Neural cell (in vitro differentiated cells): ENCODE data around the gene ZNF555.

ENCODE experiments used
- CTCF ChIP-seq: fragments of 450-650 bp; IDR thresholded peaks from 2 replicates; pipeline ENCODE4 v1.5.1; 2014; ENCODE audit warnings: antibody characterized with exemption, mild to moderate bottlenecking, moderate library complexity; ENCODE audit not compliant: poor library complexity, severe bottlenecking
- EZH2 ChIP-seq: fragments of 200-600, 300-800 bp; shearing (Covaris generic), sonication (generic); IDR thresholded peaks from 2 replicates; pipeline ENCODE4 v1.6.1; 2014; ENCODE audit warnings: antibody characterized with exemption, low read length, borderline replicate concordance, mild to moderate bottlenecking; ENCODE audit not compliant: insufficient read depth, poor library complexity, severe bottlenecking
- POLR2AphosphoS5 ChIP-seq: IDR thresholded peaks from 2 replicates; pipeline ENCODE4 v1.6.1; 2012
- RAD21 ChIP-seq: fragments of 450-650 bp; conservative IDR thresholded peaks from 2 replicates; pipeline ENCODE4 v1.6.1; 2014; ENCODE audit warnings: antibody characterized with exemption, mild to moderate bottlenecking, moderate library complexity
- TF ChIP-seq, protein P1 (sequence below): IDR thresholded peaks from 2 replicates; pipeline ENCODE4 v1.6.1; 2012; ENCODE audit warnings: borderline replicate concordance

DNA sequence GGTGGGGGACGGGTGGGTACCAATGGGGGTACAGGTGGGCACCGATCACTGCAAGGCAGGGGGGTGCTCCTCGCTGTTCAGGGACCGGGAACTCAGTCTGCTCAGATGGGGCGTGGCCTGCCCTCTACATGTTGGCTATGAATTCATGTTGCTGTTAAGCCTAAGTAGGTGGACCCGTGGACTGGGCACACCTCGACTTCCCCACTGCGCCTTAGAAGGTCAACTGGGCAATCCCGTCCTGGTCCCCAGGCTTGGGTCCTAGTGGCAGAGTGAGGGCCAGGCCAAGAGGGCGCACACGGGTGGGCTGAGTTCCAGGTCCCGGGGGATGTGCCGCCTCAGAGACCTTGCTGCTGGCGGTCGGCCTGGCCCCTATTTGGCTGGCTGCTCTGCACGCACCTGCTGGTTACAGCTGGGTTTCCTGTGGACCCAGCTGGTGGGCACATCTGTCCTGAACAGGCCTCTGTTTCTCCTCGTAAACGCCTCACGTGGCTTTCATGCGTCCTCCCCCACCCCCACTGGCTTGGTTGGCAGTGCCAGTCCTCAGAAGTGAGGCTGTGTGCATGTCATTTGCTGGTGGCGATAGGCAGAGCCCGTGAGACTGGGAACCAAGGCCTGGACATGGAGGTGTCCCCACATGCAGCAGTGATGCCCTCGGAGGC lies 35.2 kb upstream of the ZNF555 start:
- TF ChIP-seq CTCF (no peak), RAD21 (no peak), POLR2AphosphoS5 (no peak), EZH2 (no peak)
- TF ChIP-seq, protein P1, sequence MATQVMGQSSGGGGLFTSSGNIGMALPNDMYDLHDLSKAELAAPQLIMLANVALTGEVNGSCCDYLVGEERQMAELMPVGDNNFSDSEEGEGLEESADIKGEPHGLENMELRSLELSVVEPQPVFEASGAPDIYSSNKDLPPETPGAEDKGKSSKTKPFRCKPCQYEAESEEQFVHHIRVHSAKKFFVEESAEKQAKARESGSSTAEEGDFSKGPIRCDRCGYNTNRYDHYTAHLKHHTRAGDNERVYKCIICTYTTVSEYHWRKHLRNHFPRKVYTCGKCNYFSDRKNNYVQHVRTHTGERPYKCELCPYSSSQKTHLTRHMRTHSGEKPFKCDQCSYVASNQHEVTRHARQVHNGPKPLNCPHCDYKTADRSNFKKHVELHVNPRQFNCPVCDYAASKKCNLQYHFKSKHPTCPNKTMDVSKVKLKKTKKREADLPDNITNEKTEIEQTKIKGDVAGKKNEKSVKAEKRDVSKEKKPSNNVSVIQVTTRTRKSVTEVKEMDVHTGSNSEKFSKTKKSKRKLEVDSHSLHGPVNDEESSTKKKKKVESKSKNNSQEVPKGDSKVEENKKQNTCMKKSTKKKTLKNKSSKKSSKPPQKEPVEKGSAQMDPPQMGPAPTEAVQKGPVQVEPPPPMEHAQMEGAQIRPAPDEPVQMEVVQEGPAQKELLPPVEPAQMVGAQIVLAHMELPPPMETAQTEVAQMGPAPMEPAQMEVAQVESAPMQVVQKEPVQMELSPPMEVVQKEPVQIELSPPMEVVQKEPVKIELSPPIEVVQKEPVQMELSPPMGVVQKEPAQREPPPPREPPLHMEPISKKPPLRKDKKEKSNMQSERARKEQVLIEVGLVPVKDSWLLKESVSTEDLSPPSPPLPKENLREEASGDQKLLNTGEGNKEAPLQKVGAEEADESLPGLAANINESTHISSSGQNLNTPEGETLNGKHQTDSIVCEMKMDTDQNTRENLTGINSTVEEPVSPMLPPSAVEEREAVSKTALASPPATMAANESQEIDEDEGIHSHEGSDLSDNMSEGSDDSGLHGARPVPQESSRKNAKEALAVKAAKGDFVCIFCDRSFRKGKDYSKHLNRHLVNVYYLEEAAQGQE = no peak
